Fibroblast of skin of right quadriceps (primary cell): ENCODE results near the gene NPHP4.

Source experiments
- DNase-seq: peaks from one replicate; pipeline ENCODE4 v3.0.0-alpha.2; 2013

Gene NPHP4

DNA sequence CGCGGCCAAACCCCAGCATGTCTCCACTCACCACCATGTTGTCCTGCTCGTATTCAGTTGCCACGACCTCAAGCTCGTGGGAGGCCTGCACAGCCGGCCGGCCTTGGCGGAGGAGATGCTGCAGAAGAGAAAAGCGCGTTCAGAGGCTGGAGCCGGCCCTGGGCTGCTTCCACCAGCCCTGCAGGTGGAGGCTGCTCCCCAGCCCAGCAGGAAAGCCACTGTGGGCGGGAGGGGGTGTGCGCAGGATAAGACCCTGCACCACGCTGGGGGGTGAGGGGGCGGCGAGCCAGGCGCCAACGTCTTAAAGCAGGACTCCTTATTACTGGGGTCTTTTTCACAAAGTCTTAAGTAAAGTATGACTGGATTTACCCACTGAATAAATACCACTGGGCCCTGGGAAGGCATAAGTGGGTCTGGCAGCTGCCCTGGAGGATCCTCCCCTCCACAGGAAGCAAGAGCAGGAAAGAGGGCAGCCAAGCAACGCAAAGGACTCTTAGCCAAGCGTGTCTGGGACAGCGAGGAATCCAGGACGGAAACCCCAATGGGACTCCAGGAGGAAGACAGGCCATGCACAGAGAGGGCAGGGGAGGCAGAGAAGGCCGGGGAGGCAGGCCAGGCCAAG lies 104.8 kb downstream of the NPHP4 start:
- DNase-seq = no peak

DNA sequence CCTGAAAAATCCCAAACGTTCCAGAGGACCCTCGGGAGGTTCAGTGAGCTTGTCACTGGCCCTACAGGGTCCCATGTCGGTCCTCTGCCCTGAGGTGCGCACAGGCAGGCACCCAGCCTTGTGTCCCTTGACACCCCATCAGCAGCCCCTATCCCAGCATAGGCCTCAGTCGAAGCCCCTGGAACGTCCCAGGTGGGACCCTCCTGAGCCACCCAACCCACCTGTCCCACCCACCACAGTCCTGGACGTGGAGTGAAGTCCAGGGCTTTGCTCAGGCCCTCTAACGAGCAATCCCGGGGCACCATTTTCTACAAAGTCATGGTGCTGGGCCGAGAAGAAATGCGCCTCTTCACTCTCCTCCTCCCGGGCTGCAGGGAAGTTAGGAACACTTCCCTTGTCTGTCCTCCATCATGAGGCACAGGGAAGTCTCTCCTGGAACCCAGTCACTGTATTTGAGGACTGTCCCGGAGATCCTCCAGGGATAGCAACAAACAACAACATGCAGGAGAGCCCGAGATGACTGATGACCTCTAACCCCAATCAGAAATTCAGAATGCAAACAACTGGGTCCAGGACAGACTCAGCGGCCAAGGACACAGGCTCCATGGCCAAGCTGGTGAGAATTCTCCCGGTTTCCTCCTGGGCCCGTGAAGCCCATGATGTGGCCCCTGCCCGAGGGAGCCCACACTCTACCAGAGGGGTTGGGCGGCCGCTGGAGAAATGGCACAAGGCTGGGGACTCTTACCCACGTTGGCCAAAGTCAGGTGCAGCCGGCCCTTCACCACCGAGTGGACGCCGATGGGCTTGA lies 105.5 kb downstream of the NPHP4 start:
- DNase-seq = no peak

DNA sequence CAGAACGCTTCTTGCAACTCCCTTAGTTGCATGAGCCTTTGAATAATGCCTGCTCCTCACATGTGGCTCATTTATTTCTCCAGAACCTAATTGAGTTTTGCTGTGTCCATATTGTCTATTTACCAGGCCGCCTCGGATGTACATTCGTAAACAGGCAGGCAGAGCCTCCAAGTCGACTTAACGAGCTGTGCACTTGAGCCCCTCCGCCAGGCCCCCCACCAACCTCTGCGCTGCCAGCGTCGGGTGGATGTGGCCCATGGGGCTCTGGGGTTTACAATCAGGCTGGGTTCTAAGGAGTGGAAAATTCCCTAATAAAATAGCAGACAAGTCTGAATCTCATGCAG lies 106.1 kb downstream of the NPHP4 start:
- no peak for DNase-seq

DNA sequence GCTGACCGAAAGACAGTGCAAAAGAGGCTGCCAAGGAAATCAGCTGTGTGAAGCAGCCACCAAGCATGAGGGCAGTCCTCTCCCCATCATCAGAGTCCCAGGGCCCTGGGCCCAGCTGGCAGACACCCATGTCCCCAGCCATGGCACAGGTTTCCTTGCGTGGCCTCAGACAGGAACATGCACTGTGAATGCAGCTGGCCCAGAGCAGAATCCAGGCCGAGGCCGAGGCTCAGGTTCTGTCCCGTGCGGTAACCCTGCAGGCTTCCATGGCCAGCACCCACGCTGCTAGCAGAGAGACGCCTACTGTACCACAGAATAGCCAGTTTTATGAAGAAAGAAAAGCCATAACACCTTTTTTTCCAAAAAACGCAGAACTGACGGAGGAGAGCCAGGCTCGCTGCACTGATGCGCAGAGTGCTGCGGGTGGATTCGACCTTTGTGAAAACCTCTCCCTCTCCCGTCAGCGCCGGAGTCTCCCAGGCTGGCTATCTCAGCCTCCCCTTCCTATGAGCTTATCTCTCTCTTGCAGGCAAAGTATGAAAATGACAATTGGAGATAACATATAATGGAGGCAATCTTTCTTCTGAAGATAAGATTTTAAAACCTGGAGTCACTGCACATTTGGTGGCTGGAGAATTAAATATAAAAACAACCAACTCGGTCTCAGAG lies 106.6 kb downstream of the NPHP4 start:
- DNase-seq = no peak

DNA sequence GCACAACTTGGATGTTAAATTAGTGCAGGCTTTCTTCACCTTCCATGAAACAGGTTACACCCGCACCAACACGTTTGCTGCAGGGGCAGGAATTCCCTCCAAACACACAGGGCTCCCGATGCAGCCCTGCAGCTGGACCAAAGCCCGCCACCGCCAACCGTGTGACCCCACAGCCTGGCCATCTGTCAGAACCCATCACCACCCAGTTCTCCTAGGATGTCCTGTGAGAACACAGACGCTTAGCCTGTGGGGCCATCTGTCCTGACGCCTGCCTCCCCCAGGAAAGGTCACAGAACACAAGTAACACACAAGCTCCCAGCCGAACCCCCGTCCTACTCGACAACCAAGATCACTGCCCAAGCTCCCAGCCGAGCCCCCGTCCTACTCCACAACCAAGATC lies 108.1 kb downstream of the NPHP4 start:
- no peak for DNase-seq

DNA sequence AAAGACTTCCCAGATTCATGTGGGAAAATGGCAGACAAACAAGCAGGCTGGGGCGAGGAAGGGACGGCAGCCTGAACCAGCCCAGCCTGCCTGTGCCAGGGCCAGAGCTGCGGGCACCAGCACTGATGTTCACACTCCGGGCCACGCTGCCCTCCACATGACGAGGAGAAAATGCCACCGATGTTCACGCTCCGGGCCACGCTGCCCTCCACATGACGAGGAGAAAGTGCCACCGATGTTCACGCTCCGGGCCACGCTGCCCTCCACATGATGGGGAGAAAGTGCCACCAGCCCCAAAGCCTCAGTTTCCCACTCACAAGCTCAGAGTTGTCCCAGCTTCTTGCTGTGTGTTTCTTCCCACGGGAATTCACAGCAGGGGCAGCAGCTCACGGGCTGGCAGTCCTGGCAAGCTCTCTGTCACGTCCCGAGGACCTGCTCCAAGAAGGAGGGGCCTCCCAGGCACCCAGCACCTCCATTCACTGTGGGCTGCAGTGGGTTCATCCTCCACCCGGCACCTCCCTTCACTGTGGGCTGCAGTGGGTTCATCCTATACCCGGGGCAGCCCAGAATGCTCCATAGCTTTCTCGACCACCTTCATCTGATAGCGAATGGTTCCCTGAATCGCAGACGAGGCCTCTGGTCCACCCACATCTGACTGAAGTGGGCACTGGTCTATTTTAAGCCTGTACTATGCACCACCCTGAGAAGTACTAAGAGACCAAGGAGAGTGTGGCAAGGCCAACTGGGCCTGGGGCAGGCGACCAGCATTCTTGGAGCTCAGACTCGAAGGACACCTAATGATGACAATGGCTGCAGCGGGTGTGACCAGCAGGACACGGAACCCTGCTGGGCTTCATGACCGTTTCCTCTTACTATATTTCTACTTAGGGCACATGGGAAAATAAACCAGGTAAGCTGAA lies 108.8 kb downstream of the NPHP4 start:
- DNase-seq = no peak

DNA sequence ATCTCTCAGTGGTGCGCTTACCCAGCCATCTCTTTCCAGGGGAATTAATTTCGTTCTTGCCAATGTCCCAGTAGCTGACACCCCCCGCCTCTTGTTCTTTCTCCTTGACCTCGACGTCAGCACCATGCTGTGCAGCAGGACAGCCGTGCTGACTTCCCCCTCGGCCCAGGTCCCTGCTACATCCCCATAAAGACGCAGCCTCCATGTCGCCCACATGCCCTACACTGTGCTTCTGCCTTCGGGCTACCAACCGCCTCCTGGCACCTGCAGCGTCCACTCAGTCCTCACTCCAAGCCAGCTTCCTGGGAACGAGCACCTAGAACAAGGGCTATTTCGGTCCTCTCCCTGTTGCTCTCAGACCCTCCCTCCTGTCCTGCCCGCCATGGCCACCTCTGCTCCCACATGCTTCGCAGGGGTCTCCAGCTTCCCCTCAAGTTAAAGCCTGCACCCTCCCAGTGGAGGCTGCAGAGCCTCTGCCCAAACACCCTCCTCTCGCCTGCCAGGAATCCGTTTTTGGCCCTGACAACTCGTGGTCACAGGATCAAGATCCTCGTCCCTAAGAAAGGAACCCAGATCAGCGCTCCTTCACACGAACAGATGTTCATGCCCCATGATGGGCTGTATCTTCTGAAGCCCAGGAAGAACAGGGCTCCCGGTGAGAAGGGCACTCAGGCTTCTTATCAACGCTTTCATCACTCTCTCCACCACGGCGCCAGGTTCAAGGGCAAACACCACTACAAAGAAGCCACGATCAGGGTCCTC lies 109.7 kb downstream of the NPHP4 start:
- DNase-seq = no peak

DNA sequence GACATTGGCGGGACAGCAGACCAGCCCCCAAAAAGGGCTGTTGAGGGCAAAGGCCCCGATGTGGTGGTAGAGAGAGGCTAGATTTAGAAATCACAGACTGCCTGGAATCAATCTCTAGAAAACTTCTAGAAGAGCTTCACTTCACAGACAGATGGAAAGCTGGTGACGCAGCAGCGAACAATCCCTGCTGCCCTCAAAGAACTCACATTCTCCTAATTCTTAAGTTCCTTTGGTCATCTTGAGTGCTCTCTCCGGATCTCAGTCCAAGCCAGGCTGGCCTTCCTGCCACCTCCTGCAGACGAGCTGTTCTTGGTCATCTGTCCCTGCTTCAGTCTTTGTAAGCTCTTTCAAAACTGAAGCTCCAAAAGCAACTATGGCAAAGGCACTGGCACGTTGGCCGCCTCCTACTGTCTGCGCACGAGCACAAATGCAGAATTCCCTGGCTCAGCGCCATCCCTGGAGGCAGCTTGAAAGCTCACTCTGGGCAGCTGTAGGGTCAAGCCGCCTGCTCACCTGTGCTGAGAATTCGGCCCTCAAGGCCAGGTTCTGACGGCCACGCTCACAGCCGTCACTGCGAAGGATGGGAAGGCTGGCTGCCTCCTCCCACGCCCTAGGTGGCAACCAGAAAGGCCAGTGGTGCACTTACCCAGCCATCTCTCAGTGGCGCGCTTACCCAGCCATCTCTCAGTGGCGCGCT lies 110.6 kb downstream of the NPHP4 start:
- no peak for DNase-seq

DNA sequence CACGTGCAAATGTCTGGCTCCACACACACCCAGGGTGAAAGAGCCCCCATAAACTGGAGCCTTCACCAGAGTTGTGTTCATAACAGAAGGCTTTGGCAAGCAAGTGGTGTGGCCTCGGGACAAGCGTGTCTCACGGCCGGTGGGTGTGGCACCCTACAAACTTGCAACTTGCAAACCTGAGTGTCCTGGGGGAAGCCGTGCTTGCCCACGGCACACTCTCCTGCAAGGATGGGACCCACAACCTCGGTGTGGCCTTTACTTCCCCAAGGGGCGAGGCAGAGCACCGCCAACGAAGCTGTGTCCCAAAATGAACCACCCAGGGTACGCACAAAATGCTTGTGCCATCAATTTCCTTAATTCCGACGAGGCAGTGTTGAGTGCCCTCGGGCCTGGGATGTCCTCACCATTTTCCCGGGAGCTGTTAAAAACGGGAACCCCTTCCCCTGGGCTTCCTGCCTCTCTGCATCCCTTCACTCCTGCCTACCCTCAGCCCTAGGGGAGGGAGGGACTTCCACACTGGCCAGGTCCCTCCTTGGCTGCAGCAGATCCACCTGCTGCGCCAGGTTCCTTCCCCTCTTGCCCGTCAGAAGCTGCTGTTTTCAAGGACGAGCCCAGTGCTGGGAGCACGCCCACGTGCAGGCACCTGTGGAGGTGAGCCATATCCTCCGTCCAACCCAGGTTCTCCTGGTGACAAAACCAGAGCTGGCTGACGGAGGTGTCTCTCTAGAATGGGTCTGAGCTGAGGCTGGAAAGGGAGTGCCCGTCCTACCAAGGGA lies 111.4 kb downstream of the NPHP4 start:
- DNase-seq = no peak

DNA sequence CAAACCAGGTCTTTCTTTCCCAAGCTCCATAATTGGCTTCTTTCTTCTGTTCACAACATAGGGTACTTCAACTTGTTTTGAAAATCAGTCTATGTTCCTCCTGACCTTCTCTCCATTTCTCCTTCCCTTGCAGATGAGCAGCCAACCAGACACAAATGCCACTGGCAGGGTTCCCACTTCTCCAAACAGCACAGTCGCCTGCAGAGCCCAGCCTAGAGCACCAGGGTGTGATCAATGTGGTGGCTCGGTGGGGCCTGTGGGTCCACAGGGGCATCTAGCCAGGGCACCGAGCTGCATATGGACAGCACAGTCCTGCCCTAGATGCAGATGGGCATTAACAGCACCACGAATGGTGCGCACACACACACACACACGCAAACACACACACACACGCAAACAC lies 112.8 kb downstream of the NPHP4 start:
- DNase-seq = no peak

DNA sequence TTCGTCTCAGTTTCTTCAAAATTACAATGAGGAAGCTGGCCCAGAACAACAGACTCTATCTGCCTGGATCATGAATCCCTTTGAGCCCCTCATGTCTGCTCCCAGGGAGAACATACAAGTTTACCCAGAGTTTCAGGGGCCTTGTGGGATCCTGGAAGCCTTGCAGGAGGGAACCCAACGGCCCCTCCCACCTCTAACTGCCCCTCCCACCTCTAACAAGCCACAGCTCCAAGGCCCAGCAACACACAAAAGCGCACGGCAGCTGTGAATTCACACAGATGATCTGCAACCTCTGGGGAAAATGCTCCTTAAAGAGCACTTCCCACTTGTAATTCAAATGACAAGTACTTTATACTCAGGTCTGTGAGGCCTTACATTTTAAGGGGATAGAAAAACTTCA lies 113.3 kb downstream of the NPHP4 start:
- no peak for DNase-seq

DNA sequence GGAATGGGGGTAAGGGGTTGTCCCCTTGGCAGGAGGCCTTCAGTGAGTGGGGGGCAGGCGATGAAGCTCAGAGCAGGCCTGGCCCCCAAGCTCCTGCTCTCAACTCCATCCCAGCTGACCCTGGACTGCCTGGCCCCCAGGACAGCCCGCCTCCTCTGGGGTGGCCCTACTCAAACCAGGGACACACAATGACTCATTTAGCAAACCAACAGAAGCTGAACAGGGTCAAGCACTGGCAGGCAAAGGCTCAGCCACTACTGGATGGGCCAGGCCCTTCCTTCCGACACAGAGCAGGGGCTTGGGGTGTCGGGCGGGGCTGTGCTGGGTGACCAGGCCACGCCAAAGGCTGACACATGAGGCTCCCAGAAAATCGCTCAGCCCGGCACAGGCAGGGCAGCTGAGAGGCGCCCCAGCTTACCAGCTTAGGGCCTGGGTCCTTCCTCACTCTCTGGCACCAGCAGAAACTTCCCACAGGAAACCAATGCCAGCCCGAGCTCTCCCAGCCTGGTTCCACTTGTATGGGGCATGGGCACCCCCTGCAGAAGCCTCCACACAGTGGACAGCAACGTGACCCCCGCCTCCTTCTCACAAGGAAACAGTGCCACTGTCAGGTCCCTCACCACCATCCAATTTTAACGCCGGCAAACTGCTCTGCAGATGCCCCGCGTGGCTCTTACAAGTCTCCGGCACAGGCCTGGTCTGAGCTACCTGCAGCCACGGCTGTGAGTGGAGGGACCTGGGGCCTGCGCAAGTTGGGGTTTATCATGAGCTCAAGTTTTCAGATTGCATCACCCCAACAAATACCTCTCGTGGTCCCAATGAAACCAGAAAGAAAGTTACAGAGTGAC lies 114.3 kb downstream of the NPHP4 start:
- DNase-seq = no peak

DNA sequence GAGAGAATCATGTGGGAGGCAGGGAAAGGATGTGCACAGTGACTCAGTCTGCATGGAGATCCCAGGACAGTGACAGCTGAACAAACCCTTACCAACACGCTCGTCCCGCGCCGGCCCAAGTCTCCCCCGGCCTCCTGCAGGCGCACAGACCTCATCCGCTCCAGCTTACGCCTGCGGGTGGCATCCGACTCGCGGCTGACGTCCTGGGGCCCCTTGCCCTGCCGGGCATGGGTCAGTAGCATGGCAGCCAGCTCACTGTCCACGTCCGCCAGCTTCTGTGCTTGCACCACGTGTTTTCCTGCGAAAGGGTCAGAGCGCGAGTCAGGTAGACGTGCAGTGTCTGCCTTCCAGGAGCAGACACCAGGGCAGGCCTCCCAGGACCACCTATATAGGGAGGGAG lies 115.2 kb downstream of the NPHP4 start:
- no peak for DNase-seq

DNA sequence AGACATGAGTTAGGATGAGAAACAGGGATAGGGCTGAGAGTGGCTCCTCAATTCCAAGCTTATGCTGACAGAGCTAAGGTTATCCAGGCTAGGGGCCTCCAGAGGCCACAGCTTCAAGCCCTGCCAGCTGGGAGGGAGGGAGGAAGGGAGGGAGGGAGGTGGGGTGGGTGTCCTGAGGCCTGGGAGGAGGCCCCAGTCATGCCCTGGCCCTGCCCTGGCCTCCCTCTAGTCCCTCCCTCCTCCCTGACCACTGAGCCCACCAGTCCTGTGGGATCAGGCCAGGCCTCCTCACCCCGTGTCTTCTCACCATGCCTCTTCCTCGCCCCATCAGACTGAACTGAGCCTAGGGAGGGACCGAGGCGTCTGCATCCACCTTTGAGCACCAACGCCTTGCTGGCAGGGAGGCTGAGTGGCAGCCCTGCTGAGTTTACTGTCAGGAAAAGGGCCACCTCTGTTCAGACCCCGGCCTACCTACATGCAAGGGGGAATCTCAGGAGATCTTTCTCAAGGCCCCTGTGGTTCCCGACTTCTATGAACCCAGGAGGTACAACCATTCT lies 116.1 kb downstream of the NPHP4 start:
- no peak for DNase-seq

DNA sequence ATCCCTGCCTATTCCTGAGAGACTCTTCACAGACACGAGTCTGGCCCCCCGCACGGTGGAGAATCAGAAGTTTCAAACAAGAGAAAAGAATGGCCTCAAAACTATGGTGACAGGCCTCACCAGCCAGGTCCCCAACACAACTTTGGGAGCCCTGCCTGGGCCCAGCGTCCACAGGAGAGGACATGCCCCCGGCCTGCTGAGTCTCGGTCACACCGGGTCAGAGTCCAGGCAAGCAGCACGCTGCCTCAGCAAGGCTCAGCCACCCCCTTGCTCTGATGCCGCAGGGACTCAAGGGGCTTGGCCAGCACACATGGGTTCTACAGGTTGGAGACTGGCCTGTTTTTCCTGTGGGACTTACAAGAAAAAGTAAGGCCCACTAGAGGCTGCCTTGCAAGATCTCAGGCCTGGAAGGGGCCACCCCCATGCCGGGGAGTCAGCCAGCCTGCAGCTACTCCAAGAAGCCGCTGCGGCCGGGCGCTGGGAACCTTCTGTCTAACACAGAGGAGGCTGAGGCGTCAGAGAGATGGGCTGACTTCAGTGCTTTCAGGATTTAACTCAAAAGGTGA lies 116.8 kb downstream of the NPHP4 start:
- no peak for DNase-seq

DNA sequence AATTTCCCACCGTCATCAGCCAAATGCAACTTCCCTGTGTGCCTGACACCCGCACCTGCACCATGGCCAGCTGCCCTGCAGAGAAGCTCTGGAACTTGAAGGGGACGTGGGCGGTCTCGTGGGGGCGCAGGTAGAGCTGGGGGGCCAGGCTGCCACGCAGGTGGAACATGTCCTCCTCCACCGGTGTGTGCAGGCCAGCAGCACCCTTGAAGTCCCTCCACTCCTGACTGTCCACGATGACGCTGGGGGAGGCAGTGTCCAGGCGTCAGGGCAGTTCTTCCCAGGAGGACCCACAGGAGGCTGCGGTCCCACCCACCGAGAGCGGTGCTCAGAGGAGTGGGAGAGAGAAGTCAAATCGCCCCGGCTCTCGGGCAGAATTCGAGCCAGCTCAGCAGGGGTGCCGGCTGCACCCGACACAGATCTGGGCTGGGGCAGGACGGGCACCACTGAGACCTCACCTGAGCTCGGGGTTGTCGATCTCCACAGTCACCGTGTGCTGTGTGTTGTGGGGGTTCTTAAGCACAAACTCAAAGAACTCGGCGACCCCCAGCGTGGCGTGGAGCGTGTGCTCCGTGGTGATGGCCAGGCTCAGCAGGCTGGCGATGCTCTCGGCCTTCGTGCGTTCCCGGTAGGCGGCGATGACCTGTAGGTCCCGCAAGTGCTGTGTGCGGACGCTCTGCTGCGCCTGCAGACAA lies 117.7 kb downstream of the NPHP4 start:
- no peak for DNase-seq

DNA sequence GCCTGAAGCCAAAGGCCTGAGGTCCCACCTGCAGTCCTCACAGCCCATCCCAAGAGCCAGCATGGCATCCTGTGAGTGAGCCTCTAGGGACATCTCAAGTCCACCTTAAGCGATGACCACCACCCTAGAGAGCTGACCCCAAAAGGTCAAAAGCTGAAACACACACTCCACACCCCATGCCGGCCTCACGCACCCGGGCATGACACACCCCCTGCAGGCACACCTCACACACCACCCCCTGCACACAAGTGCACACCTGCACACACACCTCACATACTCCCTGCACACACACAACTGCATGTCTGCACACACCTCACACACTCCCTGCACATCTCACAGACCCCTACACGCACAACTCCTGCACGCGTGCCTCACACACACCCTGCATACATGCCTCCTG lies 118.7 kb downstream of the NPHP4 start:
- no peak for DNase-seq

DNA sequence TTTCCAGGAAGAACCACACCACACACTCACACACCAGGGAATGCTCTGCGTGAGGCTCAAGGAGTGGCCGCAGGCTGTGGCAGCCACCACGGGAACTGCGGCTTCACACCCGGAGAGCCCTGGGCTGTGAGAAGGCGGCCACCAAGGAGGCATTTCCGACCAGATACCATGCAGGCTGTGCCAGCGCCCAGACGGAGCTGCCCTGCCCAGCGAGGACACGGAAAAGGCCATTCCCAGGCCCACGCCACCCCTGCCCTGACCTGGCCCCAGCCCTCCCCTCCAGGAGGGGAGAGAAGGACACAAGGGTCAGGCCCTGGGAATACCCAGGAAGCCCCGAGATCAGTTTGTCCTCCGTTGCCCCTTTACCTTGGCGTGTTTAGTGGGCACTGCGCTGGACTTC lies 119.3 kb downstream of the NPHP4 start:
- no peak for DNase-seq
